Measurements from ENCODE around the gene RNF213.

GRCh38 chr17:80212511-80212910 is 48.1 kb upstream of the RNF213 start:
- TF ChIP-seq EZH2 (IDR thresholded peaks at IDR 0.05; ENCODE audit: low read depth) (no peak), CTCF (conservative IDR thresholded peaks at IDR 0.05) (no peak)

Data from PC-9 (cell line).